ENCODE data around the gene TUT4. TPM values are rescaled to one million over a fixed set of nuclear protein-coding genes. Genes with fewer than 3 reads are reported as not detected.

TUT4 gene
- total RNA-seq, 2 experiments from 2014 or later, result 51.6 to 59.0 TPM

- intact Hi-C loops (cut with micrococcal nuclease), result no loop called here
- Mint-ChIP-seq H3K36me3 (ENCODE audit: low read depth) (peaks cover 78% of the 10 kb centered on the region), H3K9me3 (no peaks in the 10 kb centered on the region), H3K27me3 (no peaks in the 10 kb centered on the region), H3K4me3 (no peak overlapping the region), H3K27ac (no peak overlapping the region), H3K4me1 (ENCODE audit: low read depth) (no peaks in the 10 kb centered on the region)
- ChIA-PET CTCF (no interaction called here), POLR2A (no interaction called here)
- TF ChIP-seq CTCF (IDR thresholded peaks at IDR 0.05), result no peak
- ATAC-seq (no peak), DNase-seq (no peak)
Measured at GRCh38 chr1:52385376-52385775, 167.5 kb downstream of the TUT4 start.

Other genes with a start within 250 kb of the TUT4 start
- 10 to 100 TPM; 17.1 to 19.4 TPM for gene CC2D1B, start 186.9 kb downstream of the TUT4 start, total RNA-seq
- gene ORC1, start 148.7 kb downstream of the TUT4 start, total RNA-seq, result 10 to 100 TPM; 51.0 to 51.8 TPM
- gene PRPF38A, start 148.5 kb downstream of the TUT4 start, total RNA-seq, result 10 to 100 TPM; 81.3 to 85.8 TPM
- 10 to 100 TPM; 21.5 TPM for gene GPX7, start 49.3 kb upstream of the TUT4 start, total RNA-seq
- 10 to 100 TPM; 14.6 to 16.2 TPM for gene SHISAL2A, start 80.1 kb upstream of the TUT4 start, total RNA-seq
- 10 to 100 TPM; 16.3 to 17.6 TPM for gene COA7, start 145.3 kb upstream of the TUT4 start, total RNA-seq
- 10 to 100 TPM; 10.8 to 10.9 TPM for gene ZYG11B, start 173.4 kb upstream of the TUT4 start, total RNA-seq